ENCODE measurements around the gene ACAP1. TPM values are rescaled to one million over a fixed set of nuclear protein-coding genes. Genes with fewer than 3 reads are reported as not detected.

ACAP1 gene
- total and polyA plus RNA-seq, 7 donors, result 1.9 to 20.7 (median 12.2) TPM

DNA sequence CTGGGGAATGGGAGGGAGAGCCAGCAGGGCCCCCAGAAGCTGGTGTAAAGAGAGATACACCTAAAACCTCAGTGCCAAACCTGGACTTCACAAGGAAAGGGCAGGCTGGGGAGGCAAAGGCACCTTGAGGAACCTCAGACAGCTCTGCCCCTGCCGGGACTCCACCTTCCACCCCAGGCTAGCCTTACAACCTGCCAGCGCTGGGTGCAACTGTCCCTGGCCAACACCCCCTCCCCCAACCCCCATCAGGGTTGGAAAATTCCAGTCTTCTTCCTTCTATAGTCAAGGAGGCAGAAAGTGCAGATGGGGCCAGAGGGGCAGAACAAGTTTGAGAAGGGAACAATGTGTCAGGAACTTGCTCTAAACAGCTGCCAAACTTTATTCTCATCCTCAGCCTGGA lies 44.1 kb upstream of the ACAP1 start:
- Histone ChIP-seq H3K4me3 (no peak overlapping the region), H3K27me3 (ENCODE audit: insufficient read depth in 3 of 3, low read length in 2 of 3) (peaks cover 0 to 9% (median 0%) of the 10 kb centered on the region in 3 donors), H3K27ac (peak overlapping the region; percentile 30), H3K4me1 (peaks cover 40% of the 10 kb centered on the region), H3K36me3 (ENCODE audit: insufficient read depth in 1 of 2, low read depth in 1 of 2) (peaks cover 0 to 8% of the 10 kb centered on the region in 2 donors), H3K9me3 (no peaks in the 10 kb centered on the region)
- ATAC-seq (no peak), DNase-seq (no peak)
- 49 to 54% (median 52%) methylated on average over 2 of the region's 2 CpGs for WGBS, 3 donors
- intact Hi-C loops (cut with DNase I), result no loop called here
- TF ChIP-seq, protein P1, sequence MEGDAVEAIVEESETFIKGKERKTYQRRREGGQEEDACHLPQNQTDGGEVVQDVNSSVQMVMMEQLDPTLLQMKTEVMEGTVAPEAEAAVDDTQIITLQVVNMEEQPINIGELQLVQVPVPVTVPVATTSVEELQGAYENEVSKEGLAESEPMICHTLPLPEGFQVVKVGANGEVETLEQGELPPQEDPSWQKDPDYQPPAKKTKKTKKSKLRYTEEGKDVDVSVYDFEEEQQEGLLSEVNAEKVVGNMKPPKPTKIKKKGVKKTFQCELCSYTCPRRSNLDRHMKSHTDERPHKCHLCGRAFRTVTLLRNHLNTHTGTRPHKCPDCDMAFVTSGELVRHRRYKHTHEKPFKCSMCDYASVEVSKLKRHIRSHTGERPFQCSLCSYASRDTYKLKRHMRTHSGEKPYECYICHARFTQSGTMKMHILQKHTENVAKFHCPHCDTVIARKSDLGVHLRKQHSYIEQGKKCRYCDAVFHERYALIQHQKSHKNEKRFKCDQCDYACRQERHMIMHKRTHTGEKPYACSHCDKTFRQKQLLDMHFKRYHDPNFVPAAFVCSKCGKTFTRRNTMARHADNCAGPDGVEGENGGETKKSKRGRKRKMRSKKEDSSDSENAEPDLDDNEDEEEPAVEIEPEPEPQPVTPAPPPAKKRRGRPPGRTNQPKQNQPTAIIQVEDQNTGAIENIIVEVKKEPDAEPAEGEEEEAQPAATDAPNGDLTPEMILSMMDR (IDR thresholded peaks at IDR 0.05), result no peak

DNA sequence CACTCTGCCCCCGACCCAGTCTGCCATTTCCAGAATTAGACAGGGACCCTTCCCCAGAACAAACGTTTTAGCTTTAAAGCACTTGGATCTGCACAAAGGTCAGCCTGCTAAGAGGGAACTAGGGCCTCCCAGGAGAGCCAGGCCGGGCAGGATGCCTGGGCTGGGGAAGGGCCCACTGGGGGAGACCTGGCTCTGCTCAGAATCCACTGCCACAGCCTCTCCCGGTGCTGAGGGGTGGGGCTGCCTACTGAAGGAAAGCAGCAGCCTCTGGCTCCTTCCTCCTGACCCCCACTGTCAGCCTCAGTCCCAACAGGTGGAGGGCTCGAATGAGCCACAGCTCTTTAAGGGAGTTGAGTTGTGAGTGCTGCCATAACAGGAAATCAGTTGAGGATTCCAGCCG lies 43.6 kb upstream of the ACAP1 start:
- Histone ChIP-seq H3K4me3 (no peak overlapping the region), H3K27ac (peak overlapping the region; percentile 30), H3K4me1 (peaks cover 40% of the 10 kb centered on the region), H3K9me3 (no peaks in the 10 kb centered on the region), H3K27me3 (ENCODE audit: insufficient read depth in 3 of 3, low read length in 2 of 3) (peaks cover 0 to 9% (median 0%) of the 10 kb centered on the region in 3 donors), H3K36me3 (ENCODE audit: insufficient read depth in 1 of 2, low read depth in 1 of 2) (peaks cover 0 to 3% of the 10 kb centered on the region in 2 donors)
- TF ChIP-seq, protein P1 (IDR thresholded peaks at IDR 0.05), result no peak
- WGBS, 3 donors, result 10 to 23% (median 18%) methylated on average over 6 of the region's 6 CpGs
- DNase-seq (no peak), ATAC-seq (no peak)
- intact Hi-C loops (cut with DNase I), result no loop called here

DNA sequence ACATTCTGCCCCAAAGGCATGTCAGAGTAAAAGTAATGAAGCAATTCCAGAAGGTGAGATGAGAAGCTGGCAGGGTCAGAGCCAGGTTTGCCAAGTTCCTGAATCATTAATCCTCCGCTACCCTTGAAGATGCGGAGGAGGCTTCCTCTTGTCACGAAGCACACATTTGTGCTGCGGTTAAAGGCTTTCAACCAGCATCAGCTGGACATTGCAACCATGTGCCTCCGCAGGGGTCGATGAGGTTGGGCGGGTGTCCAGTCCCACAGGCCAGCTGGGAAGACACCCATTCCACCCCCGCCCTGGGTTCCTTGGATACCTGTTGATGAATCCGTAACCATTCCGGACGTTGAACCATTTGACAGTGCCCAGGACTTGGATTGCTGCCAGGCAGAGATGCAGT lies 43.2 kb upstream of the ACAP1 start:
- peak in 1 of 4 donors; percentile 0 for ATAC-seq
- Histone ChIP-seq H3K4me1 (peaks cover 40% of the 10 kb centered on the region), H3K9me3 (no peaks in the 10 kb centered on the region), H3K36me3 (ENCODE audit: insufficient read depth in 1 of 2, low read depth in 1 of 2) (no peaks in the 10 kb centered on the region), H3K4me3 (no peak overlapping the region), H3K27ac (peak overlapping the region; percentile 30), H3K27me3 (ENCODE audit: insufficient read depth in 3 of 3, low read length in 2 of 3) (peaks cover 0 to 9% (median 0%) of the 10 kb centered on the region in 3 donors)
- DNase-seq, result no peak
- intact Hi-C loops (cut with DNase I), result no loop called here
- TF ChIP-seq, protein P1 (IDR thresholded peaks at IDR 0.05), result no peak
- WGBS, 3 donors, result 54 to 67% (median 60%) methylated on average over 11 of the region's 11 CpGs

DNA sequence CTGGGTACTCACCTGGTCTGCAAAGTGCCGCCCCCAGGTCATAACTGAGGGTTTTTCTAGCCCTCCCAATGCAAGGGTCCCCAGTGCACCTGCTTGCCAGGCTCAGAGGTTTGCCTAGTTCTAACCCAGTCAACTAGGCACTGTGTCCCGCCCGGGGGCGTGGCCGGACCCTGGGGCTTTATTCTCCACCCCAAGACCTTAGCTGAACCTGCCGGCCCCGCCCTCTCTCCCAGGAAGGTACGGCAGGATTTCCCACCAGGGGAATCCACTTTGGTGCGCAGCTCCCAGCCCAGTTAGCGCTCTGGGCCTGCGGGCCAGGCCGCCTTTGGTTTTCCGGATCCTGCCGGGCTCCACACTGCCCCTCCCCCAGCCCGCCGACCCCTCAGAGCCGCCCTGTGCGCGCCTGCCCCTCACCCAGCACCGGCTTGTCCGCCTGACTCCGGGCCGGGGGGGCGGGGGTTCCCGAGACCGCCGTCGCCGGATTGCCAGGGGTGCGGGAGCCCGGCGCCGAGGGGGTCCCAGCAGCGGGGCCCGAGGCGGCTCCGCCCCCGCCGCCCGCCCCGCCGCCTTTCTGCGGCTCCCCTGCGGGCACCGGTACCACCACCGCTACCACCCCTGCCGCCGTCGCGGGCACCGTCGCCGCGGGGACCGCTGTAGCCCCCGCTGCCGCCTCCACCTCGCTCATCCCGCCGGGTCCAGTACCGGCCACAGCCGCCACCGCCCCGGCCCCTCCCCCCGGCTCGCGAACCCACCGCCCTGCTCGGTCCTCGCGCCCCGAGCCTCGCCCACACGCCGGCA lies 42.3 kb upstream of the ACAP1 start:
- intact Hi-C loops (cut with DNase I), result no loop called here
- peak overlapping the region; percentile 91 for H3K27ac ChIP-seq
- ATAC-seq, result no peak

More for the DNA sequence above, 42.3 kb upstream of the ACAP1 start:
- Histone ChIP-seq H3K27me3 (ENCODE audit: insufficient read depth in 3 of 3, low read length in 2 of 3) (peaks cover 0 to 9% (median 0%) of the 10 kb centered on the region in 3 donors), H3K4me1 (peaks cover 40% of the 10 kb centered on the region), H3K36me3 (ENCODE audit: insufficient read depth in 1 of 2, low read depth in 1 of 2) (no peaks in the 10 kb centered on the region), H3K4me3 (peak overlapping the region; percentile 58), H3K9me3 (no peaks in the 10 kb centered on the region)
- no peak for DNase-seq
- TF ChIP-seq, protein P1 (IDR thresholded peaks at IDR 0.05), result no peak
- 4 to 7% (median 6%) methylated on average over 28 to 75 of the region's 75 CpGs for WGBS, 3 donors
